HG02943 (cell line): ENCODE data around the gene CLCN3.
"Not testable (repeated sequence)": the region's sequence is repeated elsewhere in the genome, so short reads cannot be mapped to it uniquely, and the experiment has no call there.

Source experiments
- ATAC-seq: cut with Tn5 transposase; IDR thresholded peaks from one replicate; pipeline ENCODE4 v1.9.1; 2021; ENCODE audit warnings: mild to moderate bottlenecking, low read depth, moderate library complexity; ENCODE audit not compliant: unreplicated experiment

Gene CLCN3

DNA sequence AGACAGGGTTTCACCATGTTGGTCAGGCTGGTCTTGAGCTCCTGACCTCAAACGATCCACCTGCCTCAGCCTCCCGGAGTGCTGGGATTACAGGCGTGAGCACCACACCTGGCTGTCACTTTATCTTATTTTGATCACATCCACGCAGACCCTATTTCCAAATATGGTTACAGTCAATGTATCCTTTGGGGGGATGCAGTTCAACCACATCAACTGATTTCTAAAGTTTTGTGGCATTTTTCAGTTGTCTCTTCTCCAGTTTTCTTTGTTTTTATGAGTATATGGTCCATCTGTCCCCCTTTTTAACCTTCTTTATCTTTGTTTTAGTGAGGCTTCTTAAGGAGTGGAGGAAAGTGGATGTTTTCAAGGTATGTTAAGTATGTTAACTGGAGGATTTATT is 141.5 kb downstream of the CLCN3 start:
- ATAC-seq, result no peak

GRCh38 chr4:169765835-169766234 is 145.5 kb downstream of the CLCN3 start:
- ATAC-seq, result no peak

DNA sequence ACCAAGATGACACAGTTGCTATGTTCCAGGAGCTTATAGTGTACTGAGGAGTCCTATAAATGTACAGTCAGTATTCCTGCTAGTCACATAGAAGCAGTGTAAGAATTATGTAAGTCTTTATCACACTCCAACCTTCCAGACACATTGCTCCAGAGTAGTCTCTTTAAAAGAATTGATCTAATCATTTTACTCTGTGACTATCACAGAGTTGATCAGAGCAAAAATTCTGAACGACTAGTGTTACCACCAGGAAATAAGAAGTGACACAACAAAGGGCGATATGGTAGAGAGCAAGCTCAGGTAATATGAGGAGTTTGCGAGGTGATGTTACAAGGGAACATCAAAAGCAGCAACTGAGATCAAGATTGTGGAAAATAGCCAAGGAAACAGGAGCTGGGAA is 146.4 kb downstream of the CLCN3 start:
- no peak for ATAC-seq

DNA sequence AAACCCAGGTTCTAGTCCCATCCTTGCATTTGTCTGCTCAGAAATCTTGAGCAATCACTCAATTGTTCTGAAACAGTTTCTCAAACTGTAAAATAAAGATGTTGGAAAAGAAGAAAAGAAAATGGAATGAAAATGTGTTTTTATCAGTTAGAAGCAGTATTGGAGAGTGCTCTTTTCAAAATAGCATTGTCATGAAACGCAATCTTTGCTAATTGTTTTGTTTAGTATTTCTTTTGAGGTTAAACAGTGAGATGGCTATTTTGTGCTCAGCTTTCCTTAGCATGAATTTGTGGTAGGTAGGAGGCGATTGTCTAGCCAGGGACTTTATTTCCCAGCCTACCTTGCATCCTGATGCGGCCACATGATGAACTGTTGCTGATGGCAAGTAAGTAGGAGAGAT is 148.0 kb downstream of the CLCN3 start:
- no peak for ATAC-seq

- no peak for ATAC-seq
Measured at GRCh38 chr4:169770416-169770815, 150.0 kb downstream of the CLCN3 start.

DNA sequence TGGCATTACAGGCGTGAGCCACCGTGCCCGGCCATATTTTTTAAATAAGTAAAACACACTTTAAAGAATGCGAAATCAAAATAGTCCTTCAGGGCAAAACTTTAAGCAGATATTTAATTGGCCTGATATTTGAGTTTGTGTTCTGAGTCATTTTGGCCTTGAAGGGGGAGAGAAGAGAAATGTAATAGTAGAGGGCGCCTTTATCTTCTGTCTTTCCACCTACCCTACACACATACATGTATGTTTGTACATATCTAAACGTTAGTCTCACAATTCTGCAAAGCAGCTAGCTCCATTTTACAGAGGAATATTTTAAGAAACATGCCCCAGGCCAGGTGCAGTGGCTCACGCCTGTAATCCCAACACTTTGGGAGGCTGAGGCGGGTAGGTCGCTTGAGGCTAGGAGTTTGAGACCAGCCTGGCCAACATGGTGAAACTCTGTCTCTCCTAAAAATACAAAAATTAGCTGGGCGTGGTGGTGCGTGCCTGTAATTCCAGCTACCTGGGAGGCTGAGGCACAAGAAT is 151.2 kb downstream of the CLCN3 start:
- not testable (repeated sequence) for ATAC-seq
